Loucy (cell line): Measurements from ENCODE around the gene SCTR.

ENCODE experiments used
- H2AFZ ChIP-seq: fragments of 200-600 bp; sonication (generic); 2 replicates; pipeline ENCODE4 v1.6.0; 2016; ENCODE audit warnings: antibody characterized with exemption, mild to moderate bottlenecking, low read length, moderate library complexity
- H3F3A ChIP-seq: fragments of 200-600 bp; 2 replicates; pipeline ENCODE4 v1.6.0; 2016; ENCODE audit warnings: antibody characterized with exemption, low read depth, mild to moderate bottlenecking
- H3K27me3 ChIP-seq: fragments of 200-600 bp; sonication (generic); 2 replicates; pipeline ENCODE4 v1.6.1; 2014; ENCODE audit warnings: low read length, mild to moderate bottlenecking; ENCODE audit not compliant: insufficient read depth, poor library complexity, severe bottlenecking
- H3K36me3 ChIP-seq: fragments of 200-600 bp; sonication (generic); 2 replicates; pipeline ENCODE4 v1.6.1; 2016; ENCODE audit warnings: low read length; ENCODE audit not compliant: insufficient read depth
- H3K4me1 ChIP-seq: fragments of 200-600 bp; sonication (generic); 2 replicates; pipeline ENCODE4 v1.5.1; 2014; ENCODE audit warnings: low read length, mild to moderate bottlenecking; ENCODE audit not compliant: insufficient read depth, poor library complexity, severe bottlenecking
- H3K4me2 ChIP-seq: fragments of 200-600 bp; sonication (generic); 2 replicates; pipeline ENCODE4 v1.6.0; 2014; ENCODE audit warnings: antibody characterized with exemption, low read length, low read depth, mild to moderate bottlenecking; ENCODE audit not compliant: poor library complexity, severe bottlenecking
- H3K4me3 ChIP-seq: fragments of 200-600 bp; sonication (generic); 2 replicates; pipeline ENCODE4 v1.5.1; 2014; ENCODE audit warnings: low read length, mild to moderate bottlenecking, mixed read lengths; ENCODE audit not compliant: poor library complexity, severe bottlenecking
- H3K79me2 ChIP-seq: fragments of 200-600 bp; sonication (generic); 2 replicates; pipeline ENCODE4 v1.6.1; 2014; ENCODE audit warnings: low read length; ENCODE audit not compliant: insufficient read depth
- H3K9ac ChIP-seq: fragments of 200-600 bp; sonication (generic); 2 replicates; pipeline ENCODE4 v1.6.0; 2014; ENCODE audit warnings: mild to moderate bottlenecking, low read depth, low read length, moderate library complexity; ENCODE audit not compliant: poor library complexity, severe bottlenecking
- H3K9me2 ChIP-seq: fragments of 200-600 bp; sonication (generic); replicated peaks from 2 replicates; pipeline ENCODE4 v1.6.1; 2016; ENCODE audit warnings: low read depth, low read length, mixed read lengths
- H3K9me3 ChIP-seq: fragments of 200-600 bp; sonication (generic); 2 replicates; pipeline ENCODE4 v1.6.1; 2014; ENCODE audit warnings: mild to moderate bottlenecking, antibody characterized with exemption, low read length, low read depth; ENCODE audit not compliant: insufficient read depth
- H4K20me1 ChIP-seq: fragments of 200-600 bp; sonication (generic); 2 replicates; pipeline ENCODE4 v1.6.0; 2014; ENCODE audit warnings: antibody characterized with exemption, low read length, mild to moderate bottlenecking; ENCODE audit not compliant: insufficient read depth, poor library complexity, severe bottlenecking
- CTCF ChIP-seq: fragments of 200-600 bp; sonication (generic); conservative IDR thresholded peaks from 2 replicates; pipeline ENCODE4 v1.5.1; 2014; ENCODE audit warnings: mild to moderate bottlenecking, antibody characterized with exemption, low read length
- EZH2phosphoT487 ChIP-seq: fragments of 200-600 bp; IDR thresholded peaks from 2 replicates; pipeline ENCODE4 v1.6.1; 2018; ENCODE audit warnings: antibody characterized with exemption, mild to moderate bottlenecking, moderate library complexity, borderline replicate concordance

SCTR gene

GRCh38 chr2:119474371-119475224 lies 49.7 kb downstream of the SCTR start:
- Histone ChIP-seq H4K20me1 (no peaks in the 10 kb centered on the region), H3F3A (no peaks in the 10 kb centered on the region), H3K4me3 (no peak overlapping the region), H3K9me2 (no peaks in the 10 kb centered on the region), H3K9ac (no peak overlapping the region), H3K27me3 (no peaks in the 10 kb centered on the region), H3K4me1 (no peaks in the 10 kb centered on the region), H3K4me2 (no peak overlapping the region), H3K79me2 (no peaks in the 10 kb centered on the region), H2AFZ (no peak overlapping the region; the same call in 1 of the 2 replicates), H3K9me3 (no peaks in the 10 kb centered on the region), H3K36me3 (no peaks in the 10 kb centered on the region)
- TF ChIP-seq EZH2phosphoT487 (no peak), CTCF (no peak)

GRCh38 chr2:119473621-119474370 lies 50.5 kb downstream of the SCTR start:
- Histone ChIP-seq H2AFZ (no peak overlapping the region), H3K36me3 (no peaks in the 10 kb centered on the region), H3K9me2 (no peaks in the 10 kb centered on the region), H3K27me3 (no peaks in the 10 kb centered on the region), H3K4me1 (no peaks in the 10 kb centered on the region), H3K4me2 (no peak overlapping the region), H3K4me3 (no peak overlapping the region), H3K9me3 (no peaks in the 10 kb centered on the region), H4K20me1 (no peaks in the 10 kb centered on the region), H3F3A (no peaks in the 10 kb centered on the region), H3K9ac (no peak overlapping the region), H3K79me2 (no peaks in the 10 kb centered on the region)
- TF ChIP-seq EZH2phosphoT487 (no peak), CTCF (no peak)

GRCh38 chr2:119472749-119473148 lies 51.5 kb downstream of the SCTR start:
- Histone ChIP-seq H3K27me3 (no peaks in the 10 kb centered on the region), H4K20me1 (no peaks in the 10 kb centered on the region), H3K4me3 (no peak overlapping the region), H2AFZ (no peak overlapping the region), H3K4me1 (no peaks in the 10 kb centered on the region), H3K4me2 (no peak overlapping the region), H3F3A (no peaks in the 10 kb centered on the region), H3K79me2 (no peaks in the 10 kb centered on the region), H3K9me2 (no peaks in the 10 kb centered on the region), H3K9me3 (no peaks in the 10 kb centered on the region), H3K36me3 (no peaks in the 10 kb centered on the region), H3K9ac (no peak overlapping the region)
- TF ChIP-seq CTCF (no peak), EZH2phosphoT487 (no peak)
